IPS-18c (cell line): Measurements from ENCODE around the gene MEGF11.

ENCODE experiments used
- H3K4me3 ChIP-seq: 2 replicates; pipeline ENCODE4 v1.7.0; 2013; ENCODE audit warnings: low read depth, mild to moderate bottlenecking, low read length, moderate library complexity; ENCODE audit not compliant: insufficient read depth
- H3K9me3 ChIP-seq: one replicate; pipeline ENCODE4 v1.6.1; 2013; ENCODE audit warnings: mild to moderate bottlenecking, low read length, moderate library complexity; ENCODE audit not compliant: control insufficient read depth, insufficient read depth

MEGF11 gene

GRCh38 chr15:66210684-66211083 lies 42.9 kb downstream of the MEGF11 start:
- Histone ChIP-seq H3K4me3 (no peak overlapping the region), H3K9me3 (no peaks in the 10 kb centered on the region)

- Histone ChIP-seq H3K4me3 (no peak overlapping the region), H3K9me3 (no peaks in the 10 kb centered on the region)
Observed at GRCh38 chr15:66198757-66199156, 54.8 kb downstream of the MEGF11 start.

- Histone ChIP-seq H3K4me3 (no peak overlapping the region), H3K9me3 (no peaks in the 10 kb centered on the region)
Observed at GRCh38 chr15:66196602-66197001, 56.9 kb downstream of the MEGF11 start.

- H3K4me3 ChIP-seq: no peak overlapping the region
Observed at GRCh38 chr15:66195621-66196230, 57.8 kb downstream of the MEGF11 start.

GRCh38 chr15:66193066-66193465 lies 60.5 kb downstream of the MEGF11 start:
- H3K4me3 ChIP-seq: no peak overlapping the region

More at GRCh38 chr15:66195621-66196230, 57.8 kb downstream of the MEGF11 start:
- H3K9me3 ChIP-seq: no peaks in the 10 kb centered on the region

GRCh38 chr15:66190746-66191145 lies 62.8 kb downstream of the MEGF11 start:
- Histone ChIP-seq H3K4me3 (no peak overlapping the region), H3K9me3 (no peaks in the 10 kb centered on the region)

More at GRCh38 chr15:66193066-66193465, 60.5 kb downstream of the MEGF11 start:
- no peaks in the 10 kb centered on the region for H3K9me3 ChIP-seq

- Histone ChIP-seq H3K9me3 (no peaks in the 10 kb centered on the region), H3K4me3 (no peak overlapping the region)
Observed at GRCh38 chr15:66189291-66189690, 64.3 kb downstream of the MEGF11 start.

GRCh38 chr15:66188464-66188863 lies 65.1 kb downstream of the MEGF11 start:
- no peaks in the 10 kb centered on the region for H3K9me3 ChIP-seq
- no peak overlapping the region for H3K4me3 ChIP-seq

- Histone ChIP-seq H3K9me3 (no peaks in the 10 kb centered on the region), H3K4me3 (no peak overlapping the region)
Observed at GRCh38 chr15:66187271-66187670, 66.3 kb downstream of the MEGF11 start.

- no peaks in the 10 kb centered on the region for H3K9me3 ChIP-seq
- H3K4me3 ChIP-seq: no peak overlapping the region
Observed at GRCh38 chr15:66186049-66186825, 67.3 kb downstream of the MEGF11 start.

- Histone ChIP-seq H3K9me3 (no peaks in the 10 kb centered on the region), H3K4me3 (no peak overlapping the region)
Observed at GRCh38 chr15:66184936-66185790, 68.4 kb downstream of the MEGF11 start.

- no peak overlapping the region for H3K4me3 ChIP-seq
- no peaks in the 10 kb centered on the region for H3K9me3 ChIP-seq
Observed at GRCh38 chr15:66184492-66184891, 69.1 kb downstream of the MEGF11 start.

GRCh38 chr15:66180531-66181097 lies 72.9 kb downstream of the MEGF11 start:
- no peak overlapping the region for H3K4me3 ChIP-seq
- no peaks in the 10 kb centered on the region for H3K9me3 ChIP-seq

- H3K9me3 ChIP-seq: no peaks in the 10 kb centered on the region
- H3K4me3 ChIP-seq: no peak overlapping the region
Observed at GRCh38 chr15:66178531-66178910, 75.0 kb downstream of the MEGF11 start.

GRCh38 chr15:66172324-66172980 lies 81.1 kb downstream of the MEGF11 start:
- no peak overlapping the region for H3K4me3 ChIP-seq
- no peaks in the 10 kb centered on the region for H3K9me3 ChIP-seq

GRCh38 chr15:66171841-66172240 lies 81.7 kb downstream of the MEGF11 start:
- Histone ChIP-seq H3K4me3 (no peak overlapping the region), H3K9me3 (no peaks in the 10 kb centered on the region)

GRCh38 chr15:66170716-66171115 lies 82.8 kb downstream of the MEGF11 start:
- H3K4me3 ChIP-seq: no peak overlapping the region
- H3K9me3 ChIP-seq: peaks cover 2% of the 10 kb centered on the region
